Common myeloid progenitor, CD34-positive (primary cell): ENCODE measurements around the gene PSENEN.
A peak's percentile ranks its signal among the peaks of the same experiment; 100 is the strongest.

Source experiments
- CTCF ChIA-PET: fragments of 350-600 bp; sonication (Branson Sonifier 250); formaldehyde crosslinking; loops from one replicate; lab custom pipeline; 2021; ENCODE audit warnings: antibody characterized with exemption; lab: Charles Lee
- POLR2A ChIA-PET: fragments of 350-600 bp; sonication (Branson Sonifier 250); formaldehyde crosslinking; loops from one replicate; lab custom pipeline; 2021; ENCODE audit warnings: antibody characterized with exemption; lab: Charles Lee
- DNase-seq, 3 donors: peaks; one replicate each; pipeline versions ENCODE4 v3.0.0 to v3.0.0-alpha.2; 2013
- H3K27ac ChIP-seq, 2 experiments: 1 replicate in 1 of 2; 2 replicates in 1 of 2; pipeline ENCODE4 v1.7.0; 2013; ENCODE audit warnings: inconsistent platforms in 2 of 2, low read length in 2 of 2, mild to moderate bottlenecking in 2 of 2, low read depth in 1 of 2, moderate library complexity in 1 of 2; ENCODE audit not compliant: severe bottlenecking in 2 of 2, insufficient read depth in 1 of 2, poor library complexity in 1 of 2
- H3K27me3 ChIP-seq, 5 experiments: replicated peaks in 2 of 5; 1 replicate in 3 of 5; 2 replicates in 2 of 5; pipeline versions ENCODE4 v1.6.1 to v1.7.0; 2013; ENCODE audit warnings: low read length in 4 of 5, mild to moderate bottlenecking in 2 of 5, moderate library complexity in 2 of 5, inconsistent platforms in 1 of 5; ENCODE audit not compliant: insufficient read depth in 5 of 5, control insufficient read depth in 4 of 5
- H3K36me3 ChIP-seq, 4 experiments: 1 replicate in 2 of 4; 2 replicates in 2 of 4; pipeline versions ENCODE4 v1.6.1 to v1.7.0; 2013; ENCODE audit warnings: low read length in 3 of 4, control low read depth in 1 of 4, mild to moderate bottlenecking in 1 of 4; ENCODE audit not compliant: control insufficient read depth in 4 of 4, insufficient read depth in 4 of 4
- H3K4me1 ChIP-seq, 4 experiments: 1 replicate in 3 of 4; 2 replicates in 1 of 4; pipeline versions ENCODE4 v1.6.1 to v1.7.1; 2013; ENCODE audit warnings: low read length in 3 of 4, mild to moderate bottlenecking in 3 of 4, control low read depth in 1 of 4, inconsistent platforms in 1 of 4, moderate library complexity in 1 of 4; ENCODE audit not compliant: control insufficient read depth in 4 of 4, insufficient read depth in 4 of 4; ENCODE audit errors: control extremely low read depth in 1 of 4
- H3K4me3 ChIP-seq, 7 experiments: 1 replicate in 4 of 7; 2 replicates in 3 of 7; pipeline versions ENCODE4 v1.5.1 to v1.7.0; 2013; ENCODE audit warnings: mild to moderate bottlenecking in 7 of 7, low read length in 6 of 7, moderate library complexity in 6 of 7, inconsistent platforms in 2 of 7, low read depth in 2 of 7, control low read depth in 1 of 7; ENCODE audit not compliant: insufficient read depth in 4 of 7, control insufficient read depth in 1 of 7; ENCODE audit errors: extremely low read depth in 1 of 7
- H3K9me3 ChIP-seq, 5 experiments: 1 replicate in 4 of 5; 2 replicates in 1 of 5; pipeline versions ENCODE4 v1.6.1 to v1.7.1; 2013; ENCODE audit warnings: low read length in 4 of 5, mild to moderate bottlenecking in 2 of 5, inconsistent platforms in 1 of 5, low read depth in 1 of 5, moderate library complexity in 1 of 5; ENCODE audit not compliant: control insufficient read depth in 4 of 5, insufficient read depth in 2 of 5; ENCODE audit errors: control extremely low read depth in 1 of 5
- WGBS: methylation state at CpG from one replicate; pipeline ENCODE4 v1.1.5; 2013; ENCODE audit not compliant: insufficient coverage; 5-methylcytosine and 5-hydroxymethylcytosine counted together

The PSENEN gene

DNA sequence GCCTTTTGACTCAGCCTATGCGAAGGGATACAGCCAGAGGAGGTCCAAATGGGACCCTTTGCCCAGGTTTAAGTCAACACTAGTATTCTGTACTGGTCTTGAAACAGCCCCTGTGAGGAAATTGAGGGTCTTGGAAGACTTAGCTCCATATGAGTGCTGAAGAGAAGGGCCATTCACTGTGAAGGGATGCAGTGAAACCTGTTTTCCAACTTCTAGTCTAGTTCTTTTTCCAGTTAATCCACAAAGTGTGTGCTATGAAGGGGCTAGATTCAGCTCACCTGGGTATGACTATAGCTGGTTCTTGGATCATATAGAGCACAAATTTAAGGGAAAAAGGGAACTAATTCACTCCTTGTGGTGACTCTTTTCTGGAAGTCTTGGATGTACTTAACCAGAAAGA, 37.1 kb upstream of the PSENEN start:
- Histone ChIP-seq H3K27me3 (peaks cover 0 to 12% (median 3%) of the 10 kb centered on the region in 5 experiments), H3K4me3 (no peak overlapping the region), H3K4me1 (no peaks in the 10 kb centered on the region), H3K36me3 (no peaks in the 10 kb centered on the region), H3K27ac (no peak overlapping the region), H3K9me3 (no peaks in the 10 kb centered on the region)
- no peak for DNase-seq
- CTCF ChIA-PET, result interaction anchor here (1.2 kb wide), 1 partner anchor 16 kb away, joined by 3 read pairs; no protein-coding TSS in a partner anchor
- POLR2A ChIA-PET, result interaction anchor here (0.5 kb wide), 1 partner anchor 16 kb away, joined by 3 read pairs; no protein-coding TSS in a partner anchor
- 100% methylated on average over 1 of the region's 1 CpG for WGBS

DNA sequence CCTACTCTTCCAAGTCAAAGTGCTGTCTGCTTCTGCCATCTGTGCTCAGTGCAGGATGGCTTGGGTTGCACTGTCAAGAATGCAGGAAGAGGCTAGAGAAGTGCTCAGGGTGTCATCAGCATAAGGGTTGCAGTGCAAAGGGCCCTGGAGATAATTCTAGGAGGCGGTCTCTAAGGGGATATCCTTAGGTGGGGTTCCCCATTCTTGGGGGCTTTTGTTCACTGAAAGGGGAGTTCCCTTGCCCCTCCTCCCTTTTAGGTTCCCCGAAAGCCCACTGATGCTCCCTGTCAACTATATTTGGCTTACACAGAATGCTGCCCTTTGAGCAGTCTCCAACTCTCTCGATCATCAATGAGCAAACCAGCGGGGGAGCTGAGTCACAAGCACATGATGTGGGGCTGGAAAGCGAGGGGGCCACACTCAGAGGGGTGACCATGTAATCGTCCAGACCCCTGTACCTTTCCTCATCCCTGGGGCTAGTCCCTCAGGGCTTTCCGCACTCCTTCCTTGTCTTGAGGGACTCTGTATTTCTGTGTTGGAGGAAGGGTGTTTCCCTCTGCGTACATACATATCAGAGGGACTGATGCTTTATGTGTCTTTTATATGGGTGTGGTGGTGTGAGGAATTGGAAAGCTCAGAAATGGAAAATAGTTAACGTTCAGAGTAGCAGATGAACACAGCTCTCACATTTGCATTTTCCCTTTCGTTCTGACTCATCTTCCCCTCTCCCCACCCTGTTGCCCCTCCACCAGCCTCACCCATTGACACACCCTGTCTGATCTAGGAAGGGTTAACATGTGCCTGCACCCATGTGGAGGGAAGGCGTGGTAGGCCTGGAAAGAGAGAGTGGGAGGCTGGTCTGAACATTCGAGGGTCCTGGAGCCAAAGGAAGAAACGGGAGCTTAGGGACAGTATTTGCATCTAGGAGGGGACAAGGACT, 34.4 kb upstream of the PSENEN start:
- no peaks in the 10 kb centered on the region for H3K27me3 ChIP-seq
- DNase-seq, result no peak
- H3K36me3 ChIP-seq, result no peaks in the 10 kb centered on the region
- peaks cover 0 to 19% (median 12%) of the 10 kb centered on the region in 4 experiments for H3K4me1 ChIP-seq
- H3K27ac ChIP-seq, result no peak overlapping the region
- H3K4me3 ChIP-seq, result no peak overlapping the region
- ChIA-PET POLR2A (no interaction called here), CTCF (interaction anchor here (0.6 to 5.4 kb wide), 5 partner anchors 8 to 108 kb away, joined by 3 to 43 read pairs (median 4); no protein-coding TSS in a partner anchor)
- no peaks in the 10 kb centered on the region for H3K9me3 ChIP-seq
- 75% methylated on average over 6 of the region's 13 CpGs for WGBS

GRCh38 chr19:35712567-35713505, 32.6 kb upstream of the PSENEN start:
- Histone ChIP-seq H3K4me1 (peaks cover 0 to 31% (median 21%) of the 10 kb centered on the region in 4 experiments), H3K4me3 (no peak overlapping the region), H3K27me3 (no peaks in the 10 kb centered on the region), H3K36me3 (no peaks in the 10 kb centered on the region), H3K27ac (no peak overlapping the region), H3K9me3 (no peaks in the 10 kb centered on the region)
- 97% methylated on average over 6 of the region's 11 CpGs for WGBS
- DNase-seq, result no peak
- ChIA-PET POLR2A (no interaction called here), CTCF (interaction anchor here (1.6 to 5.4 kb wide), 3 partner anchors 10 to 26 kb away, joined by 4 to 43 read pairs (median 10); no protein-coding TSS in a partner anchor)

- Histone ChIP-seq H3K4me3 (no peak overlapping the region), H3K27me3 (no peaks in the 10 kb centered on the region), H3K9me3 (no peaks in the 10 kb centered on the region), H3K36me3 (no peaks in the 10 kb centered on the region), H3K27ac (no peak overlapping the region), H3K4me1 (peaks cover 0 to 32% (median 23%) of the 10 kb centered on the region in 4 experiments)
- no peak for DNase-seq
- ChIA-PET CTCF (interaction anchor here (1.1 to 5.4 kb wide), 4 partner anchors 11 to 27 kb away, joined by 3 to 43 read pairs (median 7); no protein-coding TSS in a partner anchor), POLR2A (no interaction called here)
- 85% methylated on average over 1 of the region's 2 CpGs for WGBS
Measured at GRCh38 chr19:35713506-35713850, 32.0 kb upstream of the PSENEN start.

DNA sequence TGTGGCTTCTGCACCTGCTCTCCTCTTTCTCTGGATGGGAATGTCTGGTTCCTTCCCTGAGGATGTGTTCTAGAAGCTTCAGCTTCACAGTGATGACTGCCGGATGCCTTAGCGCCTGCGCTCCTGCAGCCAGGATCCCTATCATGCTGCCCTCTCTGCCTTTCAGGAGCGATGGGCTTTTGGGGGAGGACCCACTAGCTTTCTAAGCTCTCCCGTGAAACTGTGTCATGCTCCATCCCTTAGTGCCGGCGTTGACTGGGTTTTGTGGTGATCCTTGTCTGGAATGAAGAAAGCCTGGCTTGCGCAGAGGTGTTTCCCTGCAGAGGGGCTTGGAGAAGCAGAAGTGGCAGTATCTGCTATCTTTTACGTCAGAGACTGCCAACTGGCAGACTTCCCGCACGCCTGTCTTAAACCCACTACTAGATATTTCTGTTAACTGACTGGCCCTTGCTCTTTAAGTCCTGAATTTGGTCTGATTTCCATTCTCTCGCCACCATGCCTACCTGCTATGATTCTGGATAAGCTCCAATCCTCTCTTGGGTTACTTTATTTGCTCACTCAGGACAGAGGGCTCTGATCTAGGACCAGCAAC, 31.5 kb upstream of the PSENEN start:
- CTCF ChIA-PET, result interaction anchor here (0.5 to 5.4 kb wide), 6 partner anchors 11 to 699 kb away, joined by 3 to 43 read pairs (median 4); partner anchors contain the start of genes PSENEN and U2AF1L4
- H3K36me3 ChIP-seq, result no peaks in the 10 kb centered on the region
- no peaks in the 10 kb centered on the region for H3K9me3 ChIP-seq
- POLR2A ChIA-PET, result no interaction called here
- DNase-seq, result peak; percentile 47 to 51 (median 51)
- WGBS, result 81% methylated on average over 8 of the region's 12 CpGs
- no peaks in the 10 kb centered on the region for H3K27me3 ChIP-seq
- peaks cover 0 to 37% (median 28%) of the 10 kb centered on the region in 4 experiments for H3K4me1 ChIP-seq
- no peak overlapping the region for H3K4me3 ChIP-seq
- no peak overlapping the region for H3K27ac ChIP-seq

DNA sequence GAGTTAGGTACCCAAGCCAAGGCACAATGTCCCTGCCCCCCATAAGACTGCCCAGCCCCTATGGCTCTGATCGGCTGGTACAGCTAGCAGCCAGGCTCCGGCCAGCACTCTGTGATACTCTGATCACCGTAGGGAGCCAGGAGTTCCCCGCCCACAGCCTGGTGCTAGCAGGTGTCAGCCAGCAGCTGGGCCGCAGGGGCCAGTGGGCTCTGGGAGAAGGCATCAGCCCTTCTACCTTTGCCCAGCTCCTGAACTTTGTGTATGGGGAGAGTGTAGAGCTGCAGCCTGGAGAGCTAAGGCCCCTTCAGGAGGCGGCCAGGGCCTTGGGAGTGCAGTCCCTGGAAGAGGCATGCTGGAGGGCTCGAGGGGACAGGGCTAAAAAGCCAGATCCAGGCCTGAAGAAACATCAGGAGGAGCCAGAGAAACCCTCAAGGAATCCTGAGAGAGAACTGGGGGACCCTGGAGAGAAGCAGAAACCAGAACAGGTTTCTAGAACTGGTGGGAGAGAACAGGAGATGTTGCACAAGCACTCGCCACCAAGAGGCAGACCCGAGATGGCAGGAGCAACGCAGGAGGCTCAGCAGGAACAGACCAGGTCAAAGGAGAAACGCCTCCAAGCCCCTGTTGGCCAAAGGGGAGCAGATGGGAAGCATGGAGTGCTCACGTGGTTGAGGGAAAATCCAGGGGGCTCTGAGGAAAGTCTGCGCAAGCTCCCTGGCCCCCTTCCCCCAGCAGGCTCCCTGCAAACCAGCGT, 30.7 kb upstream of the PSENEN start:
- Histone ChIP-seq H3K27me3 (no peaks in the 10 kb centered on the region), H3K4me3 (no peak overlapping the region), H3K4me1 (peaks cover 0 to 45% (median 32%) of the 10 kb centered on the region in 4 experiments), H3K9me3 (no peaks in the 10 kb centered on the region), H3K36me3 (peaks cover 0 to 5% (median under 1%) of the 10 kb centered on the region in 4 experiments), H3K27ac (no peak overlapping the region)
- no peak for DNase-seq
- ChIA-PET CTCF (interaction anchor here (1.0 to 5.4 kb wide), 4 partner anchors 12 to 30 kb away, joined by 3 to 43 read pairs (median 4); partner anchors contain the start of genes PSENEN and U2AF1L4), POLR2A (no interaction called here)
- WGBS, result 90% methylated on average over 13 of the region's 14 CpGs
